ENCODE data around the gene SLC9A8.

GRCh38 chr20:49797344-49797615 is 15.3 kb upstream of the SLC9A8 start:
- TF ChIP-seq CTCF (IDR thresholded peaks at IDR 0.05) (no peak), ZFX (IDR thresholded peaks at IDR 0.05; ENCODE audit: borderline replicate concordance) (no peak)
